HEK293 (cell line): ENCODE data around the gene ZNF83.

Source experiments
- CTCF ChIA-PET: fragments of 350-600 bp; formaldehyde crosslinking; extraction: SDS; loops from one replicate; lab custom pipeline; 2021; ENCODE audit warnings: antibody characterized with exemption; lab: Yijun Ruan, JAX
- POLR2A ChIA-PET: fragments of 300-600 bp; formaldehyde crosslinking; extraction: SDS; loops from one replicate; lab custom pipeline; 2020; ENCODE audit warnings: antibody characterized with exemption, inconsistent platforms; lab: Yijun Ruan, JAX
- H3K27ac ChIP-seq: fragments of 200-500 bp; sonication (Bioruptor generic); 2 replicates; pipeline ENCODE4 v1.5.1; 2014; ENCODE audit warnings: low read depth, low read length, control low read depth, inconsistent platforms; ENCODE audit errors: extremely low read depth
- H3K36me3 ChIP-seq, 2 experiments: fragments of 200-500 bp in 1 of 2; sonication (Bioruptor generic) in 1 of 2; 1 replicate in 1 of 2; 2 replicates in 1 of 2; pipeline ENCODE4 v1.5.1; 2014 to 2017; ENCODE audit warnings: inconsistent platforms in 2 of 2, low read length in 2 of 2; ENCODE audit not compliant: control insufficient read depth in 2 of 2, insufficient read depth in 1 of 2
- H3K4me1 ChIP-seq: fragments of 200-500 bp; sonication (Bioruptor generic); 2 replicates; pipeline ENCODE4 v1.5.1; 2014; ENCODE audit warnings: mild to moderate bottlenecking, low read length, inconsistent platforms; ENCODE audit not compliant: control insufficient read depth, insufficient read depth
- H3K4me3 ChIP-seq: 2 replicates; pipeline ENCODE4 v1.5.1; 2011; ENCODE audit warnings: low read depth, mild to moderate bottlenecking, control low read depth, low read length, moderate library complexity
- H3K9me3 ChIP-seq: fragments of 200-500 bp; sonication (Bioruptor generic); 2 replicates; pipeline ENCODE4 v1.5.1; 2014; ENCODE audit warnings: low read depth, low read length, inconsistent platforms; ENCODE audit not compliant: control insufficient read depth, insufficient read depth
- HIC1 ChIP-seq: fragments of 450-650 bp; formaldehyde crosslinking; IDR thresholded peaks from 2 replicates; pipeline ENCODE4 v1.5.1; 2016; ENCODE audit warnings: missing biosample characterization, missing genetic modification characterization
- HOXD13 ChIP-seq: sonication (generic); formaldehyde crosslinking; IDR thresholded peaks from 2 replicates; pipeline ENCODE4 v1.8.0; 2022; ENCODE audit warnings: missing genetic modification reagents, borderline replicate concordance
- MEIS1 ChIP-seq: sonication (generic); formaldehyde crosslinking; IDR thresholded peaks from 2 replicates; pipeline ENCODE4 v1.8.1; 2022; ENCODE audit warnings: missing genetic modification reagents, mild to moderate bottlenecking, borderline replicate concordance
- ZBTB8A ChIP-seq: fragments of 450-650 bp; formaldehyde crosslinking; IDR thresholded peaks from 2 replicates; pipeline ENCODE4 v1.5.1; 2016; ENCODE audit warnings: missing biosample characterization, missing genetic modification characterization
- ZFP37 ChIP-seq: fragments of 450-650 bp; formaldehyde crosslinking; IDR thresholded peaks from 2 replicates; pipeline ENCODE4 v1.5.1; 2016; ENCODE audit warnings: missing biosample characterization, missing genetic modification characterization
- ZNF132 ChIP-seq: fragments of 450-650 bp; formaldehyde crosslinking; IDR thresholded peaks from 2 replicates; pipeline ENCODE4 v1.5.1; 2017; ENCODE audit warnings: missing biosample characterization, missing genetic modification characterization, borderline replicate concordance
- ZNF148 ChIP-seq: fragments of 450-650 bp; formaldehyde crosslinking; IDR thresholded peaks from 2 replicates; pipeline ENCODE4 v1.5.0; 2017; ENCODE audit warnings: missing biosample characterization, missing genetic modification characterization, borderline replicate concordance
- ZNF214 ChIP-seq: fragments of 450-650 bp; formaldehyde crosslinking; IDR thresholded peaks from 2 replicates; pipeline ENCODE4 v1.5.1; 2017; ENCODE audit warnings: missing biosample characterization, mild to moderate bottlenecking, missing genetic modification characterization, borderline replicate concordance
- ZNF266 ChIP-seq: fragments of 450-650 bp; formaldehyde crosslinking; IDR thresholded peaks from 2 replicates; pipeline ENCODE4 v1.5.1; 2016; ENCODE audit warnings: missing biosample characterization, missing genetic modification characterization, low read depth
- ZNF324 ChIP-seq: fragments of 450-650 bp; formaldehyde crosslinking; IDR thresholded peaks from 2 replicates; pipeline ENCODE4 v1.5.1; 2016; ENCODE audit warnings: missing biosample characterization, missing genetic modification characterization
- ZNF335 ChIP-seq: fragments of 450-650 bp; formaldehyde crosslinking; conservative IDR thresholded peaks from 2 replicates; pipeline ENCODE4 v1.5.1; 2016; ENCODE audit warnings: missing biosample characterization, missing genetic modification characterization
- ZNF558 ChIP-seq: fragments of 450-650 bp; formaldehyde crosslinking; IDR thresholded peaks from 2 replicates; pipeline ENCODE4 v1.5.1; 2016; ENCODE audit warnings: missing biosample characterization, missing genetic modification characterization
- ZNF571 ChIP-seq: fragments of 450-650 bp; formaldehyde crosslinking; IDR thresholded peaks from 2 replicates; pipeline ENCODE4 v1.5.0; 2017; ENCODE audit warnings: missing biosample characterization, missing genetic modification characterization
- ZNF596 ChIP-seq: fragments of 450-650 bp; IDR thresholded peaks from 2 replicates; pipeline ENCODE4 v1.5.0; 2018; ENCODE audit warnings: missing biosample characterization, mild to moderate bottlenecking, missing genetic modification characterization, moderate library complexity
- ZNF623 ChIP-seq: fragments of 450-650 bp; formaldehyde crosslinking; IDR thresholded peaks from 2 replicates; pipeline ENCODE4 v1.5.1; 2016; ENCODE audit warnings: missing biosample characterization, missing genetic modification characterization
- ZNF670 ChIP-seq: fragments of 450-650 bp; formaldehyde crosslinking; IDR thresholded peaks from 2 replicates; pipeline ENCODE4 v1.5.1; 2016; ENCODE audit warnings: missing biosample characterization, missing genetic modification characterization, low read depth
- ZNF707 ChIP-seq: fragments of 450-650 bp; formaldehyde crosslinking; IDR thresholded peaks from 2 replicates; pipeline ENCODE4 v1.5.1; 2016; ENCODE audit warnings: missing biosample characterization, missing genetic modification characterization
- ZNF76 ChIP-seq: fragments of 450-650 bp; formaldehyde crosslinking; IDR thresholded peaks from 2 replicates; pipeline ENCODE4; 2016; ENCODE audit warnings: low read depth, missing biosample characterization, missing genetic modification characterization, borderline replicate concordance
- ZSCAN30 ChIP-seq: fragments of 450-650 bp; IDR thresholded peaks from 2 replicates; pipeline ENCODE4 v1.5.1; 2018; ENCODE audit warnings: missing biosample characterization, mild to moderate bottlenecking, missing genetic modification characterization, moderate library complexity

ZNF83 gene

GRCh38 chr19:52660981-52661380, 22.8 kb upstream of the ZNF83 start:
- CTCF ChIA-PET: interaction anchor here (0.7 kb wide), 1 partner anchor 235 kb away, joined by 3 read pairs; no protein-coding TSS in a partner anchor
- Histone ChIP-seq H3K4me1 (no peaks in the 10 kb centered on the region), H3K27ac (no peak overlapping the region), H3K36me3 (peaks cover 0 to 48% of the 10 kb centered on the region in 2 experiments; a peak in 1 of 3 replicates), H3K9me3 (no peaks in the 10 kb centered on the region), H3K4me3 (no peak overlapping the region)
- POLR2A ChIA-PET: no interaction called here
- no peak for TF ChIP-seq ZNF571 (tag by site-specific recombination)
- TF ChIP-seq ZNF324 (tag by site-specific recombination): no peak
- no peak for TF ChIP-seq ZNF132 (tag by site-specific recombination)
- no peak for TF ChIP-seq HIC1 (tag by site-specific recombination)
- TF ChIP-seq ZNF670 (tag by site-specific recombination): no peak
- TF ChIP-seq ZNF558 (tag by site-specific recombination): no peak

GRCh38 chr19:52659013-52659412, 20.9 kb upstream of the ZNF83 start:
- Histone ChIP-seq H3K9me3 (no peaks in the 10 kb centered on the region), H3K27ac (no peak overlapping the region), H3K36me3 (peaks cover 0 to 63% of the 10 kb centered on the region in 2 experiments; a peak in 1 of 3 replicates), H3K4me3 (no peak overlapping the region), H3K4me1 (no peaks in the 10 kb centered on the region)
- ChIA-PET POLR2A (no interaction called here), CTCF (no interaction called here)
- TF ChIP-seq ZNF266: no peak
- TF ChIP-seq ZNF335 (tag by site-specific recombination): no peak
- TF ChIP-seq MEIS1 (CRISPR knock-in tag): no peak
- TF ChIP-seq ZFP37 (tag by site-specific recombination): no peak
- TF ChIP-seq ZNF148: no peak
- TF ChIP-seq ZNF707: no peak
- TF ChIP-seq ZSCAN30 (tag by site-specific recombination): no peak
- no peak for TF ChIP-seq ZNF214
- no peak for TF ChIP-seq ZNF76 (tag by site-specific recombination)

GRCh38 chr19:52658595-52658994, 20.4 kb upstream of the ZNF83 start:
- Histone ChIP-seq H3K9me3 (no peaks in the 10 kb centered on the region), H3K36me3 (peaks cover 0 to 67% of the 10 kb centered on the region in 2 experiments; a peak in 1 of 3 replicates)

More at GRCh38 chr19:52658595-52658994, 20.4 kb upstream of the ZNF83 start:
- no peaks in the 10 kb centered on the region for H3K4me1 ChIP-seq
- TF ChIP-seq HOXD13 (CRISPR knock-in tag) (no peak), ZBTB8A (no peak), ZNF596 (tag by site-specific recombination) (no peak), ZNF623 (no peak)
- ChIA-PET POLR2A (no interaction called here), CTCF (no interaction called here)
- no peak overlapping the region for H3K27ac ChIP-seq
- H3K4me3 ChIP-seq: no peak overlapping the region
